HCT116 (cell line): ENCODE data around the gene ATG5. TPM values are rescaled to one million over a fixed set of nuclear protein-coding genes. Genes with fewer than 3 reads are reported as not detected.

Source experiments
- ATAC-seq: fragments of 200-7000 bp; cut with Tn5 transposase; 2 replicates; pipeline ENCODE4 v1.9.1; 2020; ENCODE audit warnings: mild to moderate bottlenecking, moderate library complexity
- BruUV-seq: library from RNA; stranded (reverse); fragments of 400-500 nt; replicated peaks from 2 replicates; lab custom pipeline; 2021; lab: Mats Ljungman, UMichigan
- CTCF ChIA-PET: fragments of 300-600 bp; sonication (Branson Sonifier 250); formaldehyde crosslinking; loops from one replicate; lab custom pipeline; 2021; ENCODE audit warnings: antibody characterized with exemption; lab: Charles Lee
- POLR2A ChIA-PET: fragments of 300-600, 350-600 bp; sonication (Branson Sonifier 250); formaldehyde crosslinking; loops from one replicate; lab custom pipeline; 2021; ENCODE audit warnings: antibody characterized with exemption; lab: Charles Lee
- RAD21 ChIA-PET, 2 experiments: fragments of 300-600 bp; sonication (Branson Sonifier 250); formaldehyde crosslinking; loops; one replicate each; lab custom pipeline; 2023; ENCODE audit warnings: low total read pairs in 2 of 2; ENCODE audit not compliant: uncharacterized antibody in 2 of 2, unreplicated experiment in 2 of 2, low non-redundant PET in 1 of 2; lab: Charles Lee
- DNase-seq: peaks from one replicate; pipeline ENCODE4 v3.0.0-alpha.2; 2010; ENCODE audit warnings: low read depth, low spot score
- H2AFZ ChIP-seq: fragments of 200-600 bp; shearing (Covaris generic), sonication (generic); 2 replicates; pipeline ENCODE4 v1.6.1; 2017; ENCODE audit warnings: low read depth, mixed run types, mixed read lengths, antibody characterized with exemption, low read length; ENCODE audit not compliant: poor library complexity, severe bottlenecking
- H3K27ac ChIP-seq: 2 replicates; pipeline ENCODE4 v1.5.1; 2012; ENCODE audit warnings: low read depth, low read length
- H3K27me3 ChIP-seq: fragments of 200-600 bp; sonication (generic); 2 replicates; pipeline ENCODE4 v1.6.1; 2016; ENCODE audit warnings: mixed run types, low read length, mixed read lengths; ENCODE audit not compliant: insufficient read depth
- H3K36me3 ChIP-seq, 2 experiments: fragments of 200-500 bp in 1 of 2; fragments of 200-600 bp in 1 of 2; sonication (Bioruptor generic) in 1 of 2; sonication (generic) in 1 of 2; 2 replicates each; pipeline versions ENCODE4 v1.5.1 to v1.6.1; 2014 to 2016; ENCODE audit warnings: low read length in 2 of 2, inconsistent platforms in 1 of 2, mixed read lengths in 1 of 2, mixed run types in 1 of 2; ENCODE audit not compliant: insufficient read depth in 2 of 2, control insufficient read depth in 1 of 2
- H3K4me1 ChIP-seq, 2 experiments: fragments of 200-600 bp in 1 of 2; sonication (generic) in 1 of 2; 2 replicates each; pipeline versions ENCODE4 v1.5.1 to v1.6.1; 2012 to 2017; ENCODE audit warnings: low read length in 2 of 2, inconsistent platforms in 1 of 2, mild to moderate bottlenecking in 1 of 2, mixed read lengths in 1 of 2, mixed run types in 1 of 2, moderate library complexity in 1 of 2; ENCODE audit not compliant: insufficient read depth in 2 of 2, control insufficient read depth in 1 of 2
- H3K4me2 ChIP-seq: fragments of 200-600 bp; sonication (generic); 2 replicates; pipeline ENCODE4 v1.6.1; 2017; ENCODE audit warnings: mixed run types, low read length, mixed read lengths
- H3K4me3 ChIP-seq, 2 experiments: fragments of 200-600 bp in 1 of 2; sonication (generic) in 1 of 2; replicated peaks in 1 of 2; 2 replicates each; pipeline ENCODE4 v1.5.1; 2011 to 2016; ENCODE audit warnings: low read length in 2 of 2, control low read depth in 1 of 2, low read depth in 1 of 2, mild to moderate bottlenecking in 1 of 2, mixed read lengths in 1 of 2, mixed run types in 1 of 2
- H3K79me2 ChIP-seq: fragments of 200-600 bp; sonication (generic); 2 replicates; pipeline ENCODE4 v1.6.1; 2017; ENCODE audit warnings: mild to moderate bottlenecking, mixed run types, low read length, moderate library complexity, mixed read lengths; ENCODE audit not compliant: insufficient read depth
- H3K9ac ChIP-seq: fragments of 200-600 bp; sonication (generic); 2 replicates; pipeline ENCODE4 v1.6.1; 2016; ENCODE audit warnings: low read length, mixed read lengths
- H3K9me2 ChIP-seq: fragments of 200-600 bp; sonication (generic), shearing (Covaris generic); 2 replicates; pipeline ENCODE4 v1.6.1; 2017; ENCODE audit warnings: mixed run types, mild to moderate bottlenecking, moderate library complexity; ENCODE audit not compliant: insufficient read depth
- H3K9me3 ChIP-seq, 2 experiments: fragments of 200-500 bp in 1 of 2; fragments of 200-600 bp in 1 of 2; sonication (Bioruptor generic) in 1 of 2; sonication (generic) in 1 of 2; 2 replicates each; pipeline ENCODE4 v1.6.1; 2014 to 2017; ENCODE audit warnings: low read length in 2 of 2, mixed read lengths in 2 of 2, inconsistent platforms in 1 of 2, low read depth in 1 of 2, mild to moderate bottlenecking in 1 of 2, mixed run types in 1 of 2, moderate library complexity in 1 of 2; ENCODE audit not compliant: control insufficient read depth in 1 of 2, insufficient read depth in 1 of 2
- H4K20me1 ChIP-seq: fragments of 200-600 bp; sonication (generic), shearing (Covaris generic); 2 replicates; pipeline ENCODE4 v1.6.1; 2017; ENCODE audit warnings: mixed run types, mild to moderate bottlenecking, moderate library complexity; ENCODE audit not compliant: insufficient read depth
- CBX3 ChIP-seq: IDR thresholded peaks from 2 replicates; pipeline ENCODE4 v1.6.1; 2012; ENCODE audit warnings: low read depth
- CTCF ChIP-seq, 3 experiments: fragments of 200-600 bp in 1 of 3; sonication (generic) in 1 of 3; IDR thresholded peaks in 2 of 3; conservative IDR thresholded peaks in 1 of 3; 2 replicates each; pipeline ENCODE4 v1.5.1; 2012 to 2017; ENCODE audit warnings: low read depth in 2 of 3, low read length in 2 of 3, antibody characterized with exemption in 1 of 3, borderline replicate concordance in 1 of 3, control low read depth in 1 of 3, mild to moderate bottlenecking in 1 of 3, mixed read lengths in 1 of 3, mixed run types in 1 of 3, moderate library complexity in 1 of 3; ENCODE audit not compliant: insufficient read depth in 1 of 3
- EGR1 ChIP-seq: IDR thresholded peaks from 2 replicates; pipeline ENCODE4 v1.6.1; 2012; ENCODE audit warnings: low read depth
- EZH2 ChIP-seq: fragments of 200-600 bp; sonication (generic); IDR thresholded peaks from 2 replicates; pipeline ENCODE4 v1.6.1; 2017; ENCODE audit warnings: antibody characterized with exemption, mixed run types
- FOSL1 ChIP-seq: IDR thresholded peaks from 2 replicates; pipeline ENCODE4 v1.6.1; 2012; ENCODE audit warnings: low read depth
- MAX ChIP-seq: IDR thresholded peaks from 2 replicates; pipeline ENCODE4 v1.6.1; 2012
- POLR2AphosphoS5 ChIP-seq: IDR thresholded peaks from 2 replicates; pipeline ENCODE4 v1.6.1; 2011; ENCODE audit warnings: mild to moderate bottlenecking, low read depth, low read length, moderate library complexity
- REST ChIP-seq: IDR thresholded peaks from 2 replicates; pipeline ENCODE4 v1.6.1; 2012; ENCODE audit warnings: low read depth
- SIN3A ChIP-seq: IDR thresholded peaks from 2 replicates; pipeline ENCODE4 v1.6.1; 2012; ENCODE audit warnings: low read depth
- YY1 ChIP-seq: IDR thresholded peaks from 2 replicates; pipeline ENCODE4 v1.6.1; 2011; ENCODE audit warnings: low read length, low read depth, moderate library complexity, mild to moderate bottlenecking; ENCODE audit not compliant: insufficient replicate concordance; ENCODE audit errors: extremely low read depth
- ZBTB33 ChIP-seq: IDR thresholded peaks from 2 replicates; pipeline ENCODE4 v1.6.1; 2011; ENCODE audit warnings: mild to moderate bottlenecking, low read length, moderate library complexity; ENCODE audit not compliant: insufficient replicate concordance; ENCODE audit errors: extremely low read depth
- ZNF274 ChIP-seq: fragments of 200-500 bp; sonication (Bioruptor generic); IDR thresholded peaks from 2 replicates; pipeline ENCODE4 v1.6.1; 2014; ENCODE audit warnings: mild to moderate bottlenecking, low read depth, low read length, inconsistent platforms
- intact Hi-C: fragments of 100-400 bp; cut with micrococcal nuclease; formaldehyde crosslinking; loops from 2 replicates; pipeline ENCODE4 v1.10.0; 2022
- total RNA-seq: library from RNA; stranded (reverse); gene quantifications from one replicate; pipeline ENCODE4 v1.2.1, GENCODE V29; 2021; ENCODE audit not compliant: unreplicated experiment

The ATG5 gene
- total RNA-seq, 1 experiment from 2014 or later: 39.6 TPM

- TF ChIP-seq REST (no peak), EZH2 (no peak), ZNF274 (no peak), CTCF (IDR thresholded peaks at IDR 0.05 in 2 of 3, conservative IDR thresholded peaks at IDR 0.05 in 1 of 3; ENCODE audit: borderline replicate concordance in 1 of 3, insufficient read depth in 1 of 3, low read depth in 2 of 3, low read length in 2 of 3) (no peak)
These were observed 145.4 kb downstream of the ATG5 start (continued) for GRCh38 chr6:106180208-106180607.

GRCh38 chr6:106178900-106179299 lies 146.7 kb downstream of the ATG5 start:
- no peaks in the 10 kb centered on the region for H3K79me2 ChIP-seq
- BruUV-seq: no TSS peak
- H2AFZ ChIP-seq: no peak overlapping the region
- H3K9ac ChIP-seq: no peak overlapping the region
- H3K36me3 ChIP-seq: no peaks in the 10 kb centered on the region
- H3K4me3 ChIP-seq: no peak overlapping the region
- peaks cover 0 to 6% of the 10 kb centered on the region in 2 experiments; a peak in 1 of 4 replicates for H3K4me1 ChIP-seq
- no peaks in the 10 kb centered on the region for H4K20me1 ChIP-seq
- ChIA-PET CTCF (no interaction called here), POLR2A (no interaction called here), RAD21 (no interaction called here)
- intact Hi-C loops: no loop called here
- H3K4me2 ChIP-seq: no peak overlapping the region
- DNase-seq: no peak
- no peaks in the 10 kb centered on the region for H3K27me3 ChIP-seq
- no peak for ATAC-seq
- H3K27ac ChIP-seq: no peak overlapping the region
- H3K9me2 ChIP-seq: no peaks in the 10 kb centered on the region
- H3K9me3 ChIP-seq: no peaks in the 10 kb centered on the region
- TF ChIP-seq SIN3A (no peak), CBX3 (no peak), CTCF (IDR thresholded peaks at IDR 0.05 in 2 of 3, conservative IDR thresholded peaks at IDR 0.05 in 1 of 3; ENCODE audit: borderline replicate concordance in 1 of 3, insufficient read depth in 1 of 3, low read depth in 2 of 3, low read length in 2 of 3) (no peak), EGR1 (no peak), FOSL1 (no peak), ZNF274 (no peak), POLR2AphosphoS5 (no peak), YY1 (no peak), ZBTB33 (no peak), MAX (no peak)
